ENCODE measurements around the gene LRCH4. TPM values are rescaled to one million over a fixed set of nuclear protein-coding genes. Genes with fewer than 3 reads are reported as not detected.

The LRCH4 gene
- total and polyA plus RNA-seq, 2 of the 13 experiments (the other 11 are each of a cell fraction or from before 2014, with no cell fraction given): 7.0 to 9.3 TPM

DNA sequence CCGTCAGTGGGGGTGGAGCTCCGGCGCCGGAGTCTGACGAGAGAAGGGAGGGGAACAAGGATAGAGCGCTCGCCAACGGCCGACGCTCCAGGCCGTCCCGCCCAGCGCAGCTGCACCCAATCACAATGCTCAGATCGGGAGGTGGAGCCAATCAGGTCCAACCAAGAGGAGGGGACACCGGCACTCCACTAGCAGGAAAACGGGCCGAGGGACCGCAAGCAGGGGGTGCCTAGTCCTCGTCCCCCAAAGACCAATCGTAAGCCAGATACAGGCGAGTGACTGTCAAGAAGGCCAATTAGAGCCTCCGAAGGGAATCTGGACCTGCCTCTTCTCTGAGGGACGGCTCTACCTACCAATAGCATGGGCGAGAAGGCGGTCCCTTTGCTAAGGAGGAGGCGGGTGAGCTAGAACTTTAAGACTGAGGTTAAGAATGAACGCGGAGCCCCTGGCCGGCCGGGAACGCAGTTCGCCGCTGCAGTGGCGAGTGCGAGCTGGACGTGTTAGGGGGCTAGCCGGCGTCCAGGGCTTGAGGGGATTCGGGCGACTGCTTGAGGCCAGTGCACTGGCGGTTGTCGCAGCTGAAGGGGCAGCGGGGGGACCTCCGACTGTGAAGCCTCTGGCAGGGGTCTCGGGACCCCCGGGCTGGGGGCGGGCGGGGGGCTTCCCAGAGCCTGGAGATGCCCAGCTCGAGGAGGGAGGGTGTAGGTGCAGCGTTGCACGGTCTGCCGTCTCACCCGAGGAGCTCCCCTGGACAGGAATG lies 517 bp upstream of the LRCH4 start, which contains the start of gene FBXO24 (continued):
- TF ChIP-seq CREM (IDR thresholded peaks at IDR 0.05): peak; percentile 81
- no peak for TF ChIP-seq CREM (CRISPR knock-in tag; IDR thresholded peaks at IDR 0.05)
- no peak for TF ChIP-seq ZNF367 (CRISPR knock-in tag; IDR thresholded peaks at IDR 0.05; ENCODE audit: borderline replicate concordance)
- no peak for TF ChIP-seq ZNF382 (CRISPR knock-in tag; IDR thresholded peaks at IDR 0.05; ENCODE audit: borderline replicate concordance)
- peak; percentile 38; the same call in 1 of the 2 replicates for TF ChIP-seq TSC22D2 (CRISPR knock-in tag; IDR thresholded peaks at IDR 0.05; ENCODE audit: borderline replicate concordance)
- TF ChIP-seq ZNF749 (CRISPR knock-in tag; IDR thresholded peaks at IDR 0.05; ENCODE audit: borderline replicate concordance): no peak
- TF ChIP-seq, protein P1, sequence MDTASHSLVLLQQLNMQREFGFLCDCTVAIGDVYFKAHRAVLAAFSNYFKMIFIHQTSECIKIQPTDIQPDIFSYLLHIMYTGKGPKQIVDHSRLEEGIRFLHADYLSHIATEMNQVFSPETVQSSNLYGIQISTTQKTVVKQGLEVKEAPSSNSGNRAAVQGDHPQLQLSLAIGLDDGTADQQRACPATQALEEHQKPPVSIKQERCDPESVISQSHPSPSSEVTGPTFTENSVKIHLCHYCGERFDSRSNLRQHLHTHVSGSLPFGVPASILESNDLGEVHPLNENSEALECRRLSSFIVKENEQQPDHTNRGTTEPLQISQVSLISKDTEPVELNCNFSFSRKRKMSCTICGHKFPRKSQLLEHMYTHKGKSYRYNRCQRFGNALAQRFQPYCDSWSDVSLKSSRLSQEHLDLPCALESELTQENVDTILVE (CRISPR knock-in tag; IDR thresholded peaks at IDR 0.05): peak; percentile 3; the same call in 1 of the 2 replicates
- peak; percentile 62 for TF ChIP-seq POLR2AphosphoS5 (IDR thresholded peaks at IDR 0.05; ENCODE audit: low read depth, low read length)
- TF ChIP-seq SP1 (IDR thresholded peaks at IDR 0.05): peak; percentile 13; the same call in 1 of the 2 replicates
- TF ChIP-seq SP1 (CRISPR knock-in tag; IDR thresholded peaks at IDR 0.05): peak; percentile 81
- peak; percentile 92 for TF ChIP-seq ATF1 (CRISPR knock-in tag; IDR thresholded peaks at IDR 0.05)
- TF ChIP-seq RFX5 (IDR thresholded peaks at IDR 0.05; ENCODE audit: low read depth, low read length): peak; percentile 84
- peak; percentile 33 for TF ChIP-seq GABPA (IDR thresholded peaks at IDR 0.05; ENCODE audit: low read depth, low read length)
- no peak; the same call in none of the 2 replicates for TF ChIP-seq GABPA (CRISPR knock-in tag; IDR thresholded peaks at IDR 0.05; ENCODE audit: low read depth)
- TF ChIP-seq, protein P2, sequence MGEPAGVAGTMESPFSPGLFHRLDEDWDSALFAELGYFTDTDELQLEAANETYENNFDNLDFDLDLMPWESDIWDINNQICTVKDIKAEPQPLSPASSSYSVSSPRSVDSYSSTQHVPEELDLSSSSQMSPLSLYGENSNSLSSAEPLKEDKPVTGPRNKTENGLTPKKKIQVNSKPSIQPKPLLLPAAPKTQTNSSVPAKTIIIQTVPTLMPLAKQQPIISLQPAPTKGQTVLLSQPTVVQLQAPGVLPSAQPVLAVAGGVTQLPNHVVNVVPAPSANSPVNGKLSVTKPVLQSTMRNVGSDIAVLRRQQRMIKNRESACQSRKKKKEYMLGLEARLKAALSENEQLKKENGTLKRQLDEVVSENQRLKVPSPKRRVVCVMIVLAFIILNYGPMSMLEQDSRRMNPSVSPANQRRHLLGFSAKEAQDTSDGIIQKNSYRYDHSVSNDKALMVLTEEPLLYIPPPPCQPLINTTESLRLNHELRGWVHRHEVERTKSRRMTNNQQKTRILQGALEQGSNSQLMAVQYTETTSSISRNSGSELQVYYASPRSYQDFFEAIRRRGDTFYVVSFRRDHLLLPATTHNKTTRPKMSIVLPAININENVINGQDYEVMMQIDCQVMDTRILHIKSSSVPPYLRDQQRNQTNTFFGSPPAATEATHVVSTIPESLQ (CRISPR knock-in tag; conservative IDR thresholded peaks at IDR 0.05): no peak
- TF ChIP-seq, protein P3, sequence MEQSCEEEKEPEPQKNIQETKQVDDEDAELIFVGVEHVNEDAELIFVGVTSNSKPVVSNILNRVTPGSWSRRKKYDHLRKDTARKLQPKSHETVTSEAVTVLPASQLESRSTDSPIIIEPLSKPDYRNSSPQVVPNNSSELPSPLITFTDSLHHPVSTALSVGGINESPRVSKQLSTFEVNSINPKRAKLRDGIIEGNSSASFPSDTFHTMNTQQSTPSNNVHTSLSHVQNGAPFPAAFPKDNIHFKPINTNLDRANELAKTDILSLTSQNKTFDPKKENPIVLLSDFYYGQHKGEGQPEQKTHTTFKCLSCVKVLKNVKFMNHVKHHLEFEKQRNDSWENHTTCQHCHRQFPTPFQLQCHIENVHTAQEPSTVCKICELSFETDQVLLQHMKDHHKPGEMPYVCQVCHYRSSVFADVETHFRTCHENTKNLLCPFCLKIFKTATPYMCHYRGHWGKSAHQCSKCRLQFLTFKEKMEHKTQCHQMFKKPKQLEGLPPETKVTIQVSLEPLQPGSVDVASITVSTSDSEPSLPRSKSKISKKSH (CRISPR knock-in tag; IDR thresholded peaks at IDR 0.05; ENCODE audit: borderline replicate concordance): peak; percentile 23; the same call in 1 of the 2 replicates
- TF ChIP-seq, protein P4, sequence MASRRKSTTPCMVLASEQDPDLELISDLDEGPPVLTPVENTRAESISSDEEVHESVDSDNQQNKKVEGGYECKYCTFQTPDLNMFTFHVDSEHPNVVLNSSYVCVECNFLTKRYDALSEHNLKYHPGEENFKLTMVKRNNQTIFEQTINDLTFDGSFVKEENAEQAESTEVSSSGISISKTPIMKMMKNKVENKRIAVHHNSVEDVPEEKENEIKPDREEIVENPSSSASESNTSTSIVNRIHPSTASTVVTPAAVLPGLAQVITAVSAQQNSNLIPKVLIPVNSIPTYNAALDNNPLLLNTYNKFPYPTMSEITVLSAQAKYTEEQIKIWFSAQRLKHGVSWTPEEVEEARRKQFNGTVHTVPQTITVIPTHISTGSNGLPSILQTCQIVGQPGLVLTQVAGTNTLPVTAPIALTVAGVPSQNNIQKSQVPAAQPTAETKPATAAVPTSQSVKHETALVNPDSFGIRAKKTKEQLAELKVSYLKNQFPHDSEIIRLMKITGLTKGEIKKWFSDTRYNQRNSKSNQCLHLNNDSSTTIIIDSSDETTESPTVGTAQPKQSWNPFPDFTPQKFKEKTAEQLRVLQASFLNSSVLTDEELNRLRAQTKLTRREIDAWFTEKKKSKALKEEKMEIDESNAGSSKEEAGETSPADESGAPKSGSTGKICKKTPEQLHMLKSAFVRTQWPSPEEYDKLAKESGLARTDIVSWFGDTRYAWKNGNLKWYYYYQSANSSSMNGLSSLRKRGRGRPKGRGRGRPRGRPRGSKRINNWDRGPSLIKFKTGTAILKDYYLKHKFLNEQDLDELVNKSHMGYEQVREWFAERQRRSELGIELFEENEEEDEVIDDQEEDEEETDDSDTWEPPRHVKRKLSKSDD (CRISPR knock-in tag; IDR thresholded peaks at IDR 0.05; ENCODE audit: low read depth): no peak
- TF ChIP-seq, protein P5, sequence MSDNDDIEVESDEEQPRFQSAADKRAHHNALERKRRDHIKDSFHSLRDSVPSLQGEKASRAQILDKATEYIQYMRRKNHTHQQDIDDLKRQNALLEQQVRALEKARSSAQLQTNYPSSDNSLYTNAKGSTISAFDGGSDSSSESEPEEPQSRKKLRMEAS (IDR thresholded peaks at IDR 0.05): 0 out of 2 replicates have a peak, but pooled peaks have one; percentile 28

All from HepG2 (cell line).